Loucy (cell line): ENCODE results near the gene SRC.

Experiments
- EZH2phosphoT487 ChIP-seq: fragments of 200-600 bp; IDR thresholded peaks from 2 replicates; pipeline ENCODE4 v1.6.1; 2018; ENCODE audit warnings: antibody characterized with exemption, mild to moderate bottlenecking, moderate library complexity, borderline replicate concordance
- TF ChIP-seq, protein P1 (sequence below): fragments of 200-600 bp; sonication (generic); conservative IDR thresholded peaks from 2 replicates; pipeline ENCODE4 v1.5.1; 2014; ENCODE audit warnings: mild to moderate bottlenecking, antibody characterized with exemption, low read length

- TF ChIP-seq, protein P1, sequence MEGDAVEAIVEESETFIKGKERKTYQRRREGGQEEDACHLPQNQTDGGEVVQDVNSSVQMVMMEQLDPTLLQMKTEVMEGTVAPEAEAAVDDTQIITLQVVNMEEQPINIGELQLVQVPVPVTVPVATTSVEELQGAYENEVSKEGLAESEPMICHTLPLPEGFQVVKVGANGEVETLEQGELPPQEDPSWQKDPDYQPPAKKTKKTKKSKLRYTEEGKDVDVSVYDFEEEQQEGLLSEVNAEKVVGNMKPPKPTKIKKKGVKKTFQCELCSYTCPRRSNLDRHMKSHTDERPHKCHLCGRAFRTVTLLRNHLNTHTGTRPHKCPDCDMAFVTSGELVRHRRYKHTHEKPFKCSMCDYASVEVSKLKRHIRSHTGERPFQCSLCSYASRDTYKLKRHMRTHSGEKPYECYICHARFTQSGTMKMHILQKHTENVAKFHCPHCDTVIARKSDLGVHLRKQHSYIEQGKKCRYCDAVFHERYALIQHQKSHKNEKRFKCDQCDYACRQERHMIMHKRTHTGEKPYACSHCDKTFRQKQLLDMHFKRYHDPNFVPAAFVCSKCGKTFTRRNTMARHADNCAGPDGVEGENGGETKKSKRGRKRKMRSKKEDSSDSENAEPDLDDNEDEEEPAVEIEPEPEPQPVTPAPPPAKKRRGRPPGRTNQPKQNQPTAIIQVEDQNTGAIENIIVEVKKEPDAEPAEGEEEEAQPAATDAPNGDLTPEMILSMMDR: no peak
- no peak for TF ChIP-seq EZH2phosphoT487
Measured at GRCh38 chr20:37343212-37343993, 2.5 kb upstream of the SRC start.
